NCI-H2029 (cell line): ENCODE data around the gene GGTLC3.
"Not testable (repeated sequence)": the region's sequence is repeated elsewhere in the genome, so short reads cannot be mapped to it uniquely, and the experiment has no call there.

Source experiments
- DNase-seq: peaks from one replicate; lab custom pipeline; 2025; lab: John Stamatoyannopoulos, UW

GGTLC3 gene

GRCh38 chr22:18513454-18513853 is 4.5 kb downstream of the GGTLC3 start:
- DNase-seq = not testable (repeated sequence)

DNA sequence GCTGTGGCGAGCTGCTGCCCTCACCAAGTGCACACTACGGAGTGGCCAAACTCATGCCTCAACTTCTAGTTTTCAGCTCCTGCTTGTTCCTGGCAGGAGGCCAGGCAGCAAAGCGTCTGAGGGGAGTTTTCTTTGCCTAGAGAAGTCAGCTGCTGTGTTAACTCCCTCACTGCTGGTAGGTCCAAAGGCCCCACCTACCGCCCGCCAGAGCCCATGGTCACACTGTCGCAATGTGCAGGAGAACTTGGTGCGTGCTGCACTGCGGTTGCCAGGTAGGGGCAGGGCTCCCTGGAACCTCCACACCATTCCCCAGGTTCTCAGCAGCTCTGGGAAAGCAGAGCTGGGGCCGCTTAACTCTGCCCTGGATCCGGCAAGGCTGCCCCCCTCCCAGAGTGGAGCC is 5.6 kb downstream of the GGTLC3 start:
- DNase-seq = not testable (repeated sequence)

- not testable (repeated sequence) for DNase-seq
These were observed 6.6 kb downstream of the GGTLC3 start for GRCh38 chr22:18511327-18511726.

- DNase-seq = not testable (repeated sequence)
These were observed 21.7 kb downstream of the GGTLC3 start for GRCh38 chr22:18496227-18496626.
